ENCODE results near the gene MS4A14.

DNA sequence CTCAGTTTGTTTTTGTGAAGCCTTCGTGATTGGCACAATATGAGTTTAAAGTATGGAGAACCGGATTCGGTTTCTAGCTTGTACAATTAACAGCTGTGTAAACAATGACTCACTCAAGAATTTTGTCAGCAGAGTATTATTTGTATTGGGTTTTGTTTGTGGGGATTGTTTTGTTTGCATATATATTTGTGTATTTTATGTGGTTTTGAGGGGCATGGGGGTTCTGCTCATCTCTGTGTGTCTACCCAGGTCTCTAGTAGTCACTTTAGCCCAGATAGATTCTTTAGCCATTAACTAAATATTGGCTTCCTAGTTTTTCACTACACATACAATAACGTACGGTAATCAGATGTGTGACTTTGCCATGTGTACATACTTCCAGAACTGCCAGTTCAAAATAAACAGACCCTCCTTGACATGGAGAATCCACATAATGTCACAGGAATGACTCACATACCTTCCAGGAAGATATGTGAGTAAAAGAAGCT is 25.4 kb upstream of the MS4A14 start:
- TF ChIP-seq POLR2A (IDR thresholded peaks at IDR 0.05) (no peak), EP300 (IDR thresholded peaks at IDR 0.05) (no peak), POLR2AphosphoS5 (IDR thresholded peaks at IDR 0.05) (no peak)
- TF ChIP-seq, protein P1, sequence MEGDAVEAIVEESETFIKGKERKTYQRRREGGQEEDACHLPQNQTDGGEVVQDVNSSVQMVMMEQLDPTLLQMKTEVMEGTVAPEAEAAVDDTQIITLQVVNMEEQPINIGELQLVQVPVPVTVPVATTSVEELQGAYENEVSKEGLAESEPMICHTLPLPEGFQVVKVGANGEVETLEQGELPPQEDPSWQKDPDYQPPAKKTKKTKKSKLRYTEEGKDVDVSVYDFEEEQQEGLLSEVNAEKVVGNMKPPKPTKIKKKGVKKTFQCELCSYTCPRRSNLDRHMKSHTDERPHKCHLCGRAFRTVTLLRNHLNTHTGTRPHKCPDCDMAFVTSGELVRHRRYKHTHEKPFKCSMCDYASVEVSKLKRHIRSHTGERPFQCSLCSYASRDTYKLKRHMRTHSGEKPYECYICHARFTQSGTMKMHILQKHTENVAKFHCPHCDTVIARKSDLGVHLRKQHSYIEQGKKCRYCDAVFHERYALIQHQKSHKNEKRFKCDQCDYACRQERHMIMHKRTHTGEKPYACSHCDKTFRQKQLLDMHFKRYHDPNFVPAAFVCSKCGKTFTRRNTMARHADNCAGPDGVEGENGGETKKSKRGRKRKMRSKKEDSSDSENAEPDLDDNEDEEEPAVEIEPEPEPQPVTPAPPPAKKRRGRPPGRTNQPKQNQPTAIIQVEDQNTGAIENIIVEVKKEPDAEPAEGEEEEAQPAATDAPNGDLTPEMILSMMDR (IDR thresholded peaks at IDR 0.05): no peak

Measured in gastroesophageal sphincter (tissue), 3 donors.